Measurements from ENCODE around the gene TUBG1. TPM values are rescaled to one million over a fixed set of nuclear protein-coding genes. Genes with fewer than 3 reads are reported as not detected.

The TUBG1 gene
- total and polyA plus RNA-seq, 2 of the 8 experiments (the other 6 are each of a cell fraction or from before 2014, with no cell fraction given), result 109 to 208 TPM

- TF ChIP-seq USF2 (IDR thresholded peaks at IDR 0.05; ENCODE audit: low read length) (no peak), SAP30 (IDR thresholded peaks at IDR 0.05; ENCODE audit: insufficient read depth, insufficient replicate concordance, low read length) (no peak), FOSL1 (IDR thresholded peaks at IDR 0.05; ENCODE audit: insufficient read depth, low read depth, low read length) (no peak), SP1 (IDR thresholded peaks at IDR 0.05; ENCODE audit: low read depth, low read length) (no peak), CBX5 (IDR thresholded peaks at IDR 0.05; ENCODE audit: low read depth, low read length) (no peak), MAFK (IDR thresholded peaks at IDR 0.05; ENCODE audit: low read depth, low read length) (no peak), TCF12 (IDR thresholded peaks at IDR 0.05; ENCODE audit: low read depth, low read length) (no peak), SRF (IDR thresholded peaks at IDR 0.05; ENCODE audit: low read depth, low read length) (no peak), JUN (IDR thresholded peaks at IDR 0.05; ENCODE audit: low read depth, low read length) (no peak), BACH1 (IDR thresholded peaks at IDR 0.05; ENCODE audit: low read length) (no peak), HDAC2 (IDR thresholded peaks at IDR 0.05; ENCODE audit: borderline replicate concordance in 1 of 2, low read depth in 2 of 2, low read length in 2 of 2) (no peak), SIN3A (conservative IDR thresholded peaks at IDR 0.05 in 1 of 2, IDR thresholded peaks at IDR 0.05 in 1 of 2; ENCODE audit: low read depth in 1 of 2, low read length in 2 of 2) (no peak)
Observed at GRCh38 chr17:42568341-42569111, 41.0 kb upstream of the TUBG1 start (continued).

Data from H1 (cell line).